ENCODE results near the gene MAPKAP1. TPM values are rescaled to one million over a fixed set of nuclear protein-coding genes. Genes with fewer than 3 reads are reported as not detected.

The MAPKAP1 gene
- total RNA-seq, 1 donor from 2014 or later: 62.9 TPM

DNA sequence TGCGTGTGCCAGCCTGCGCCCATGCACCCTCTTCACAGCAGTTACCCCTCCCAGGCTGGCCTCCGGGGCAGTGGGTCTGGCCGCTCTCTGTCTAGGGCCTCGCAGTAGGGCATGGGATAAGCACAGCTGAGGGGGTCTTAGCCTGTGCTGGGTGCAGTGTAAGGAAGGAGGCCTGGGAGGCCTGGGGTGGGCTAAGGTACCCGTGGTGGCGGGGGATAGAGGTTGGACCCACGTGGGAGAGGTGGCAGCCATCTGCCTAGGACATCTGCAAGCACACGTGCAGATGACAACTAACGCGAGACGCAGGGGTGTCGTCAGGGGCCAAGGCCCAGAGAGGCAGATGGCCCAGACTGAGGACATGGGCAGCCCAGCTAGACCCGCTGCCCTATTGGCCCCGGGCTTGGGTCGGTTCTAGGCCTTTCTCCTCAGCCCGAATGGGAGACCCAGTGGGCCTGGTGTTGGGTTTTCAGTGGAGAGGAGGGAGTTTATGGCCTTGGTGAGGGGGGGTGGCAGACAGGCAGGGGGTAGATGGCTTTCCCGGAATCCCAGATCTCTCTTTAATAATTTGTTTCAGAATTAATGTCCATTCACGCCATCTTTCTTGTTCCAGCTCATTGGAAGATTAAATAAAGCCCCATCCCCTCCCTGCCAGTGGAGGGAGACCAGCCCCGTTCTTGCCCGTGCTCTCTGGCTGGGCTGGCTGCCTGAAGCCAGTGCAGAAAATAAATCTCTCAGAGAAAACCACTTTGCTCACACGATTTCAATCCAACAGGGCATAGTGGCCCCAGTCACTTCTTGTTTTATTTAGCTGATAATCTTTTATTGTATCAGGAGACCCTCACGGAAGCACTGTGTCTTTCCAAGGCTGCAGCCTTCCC lies 291.2 kb downstream of the MAPKAP1 start:
- peaks cover 21% of the 10 kb centered on the region for H3K4me1 Mint-ChIP-seq
- no peaks in the 10 kb centered on the region for H3K27me3 Mint-ChIP-seq (ENCODE audit: low read depth)
- H3K4me3 Mint-ChIP-seq: no peak overlapping the region
- no peak for DNase-seq (ENCODE audit: low spot score in 2 of 2, unreplicated experiment in 2 of 2)
- no peaks in the 10 kb centered on the region for H3K36me3 Mint-ChIP-seq
- no peaks in the 10 kb centered on the region for H3K9me3 Mint-ChIP-seq
- peak overlapping the region; percentile 41 for H3K27ac Mint-ChIP-seq
- TF ChIP-seq, protein P1, sequence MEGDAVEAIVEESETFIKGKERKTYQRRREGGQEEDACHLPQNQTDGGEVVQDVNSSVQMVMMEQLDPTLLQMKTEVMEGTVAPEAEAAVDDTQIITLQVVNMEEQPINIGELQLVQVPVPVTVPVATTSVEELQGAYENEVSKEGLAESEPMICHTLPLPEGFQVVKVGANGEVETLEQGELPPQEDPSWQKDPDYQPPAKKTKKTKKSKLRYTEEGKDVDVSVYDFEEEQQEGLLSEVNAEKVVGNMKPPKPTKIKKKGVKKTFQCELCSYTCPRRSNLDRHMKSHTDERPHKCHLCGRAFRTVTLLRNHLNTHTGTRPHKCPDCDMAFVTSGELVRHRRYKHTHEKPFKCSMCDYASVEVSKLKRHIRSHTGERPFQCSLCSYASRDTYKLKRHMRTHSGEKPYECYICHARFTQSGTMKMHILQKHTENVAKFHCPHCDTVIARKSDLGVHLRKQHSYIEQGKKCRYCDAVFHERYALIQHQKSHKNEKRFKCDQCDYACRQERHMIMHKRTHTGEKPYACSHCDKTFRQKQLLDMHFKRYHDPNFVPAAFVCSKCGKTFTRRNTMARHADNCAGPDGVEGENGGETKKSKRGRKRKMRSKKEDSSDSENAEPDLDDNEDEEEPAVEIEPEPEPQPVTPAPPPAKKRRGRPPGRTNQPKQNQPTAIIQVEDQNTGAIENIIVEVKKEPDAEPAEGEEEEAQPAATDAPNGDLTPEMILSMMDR (IDR thresholded peaks at IDR 0.05; ENCODE audit: unreplicated experiment): no peak

DNA sequence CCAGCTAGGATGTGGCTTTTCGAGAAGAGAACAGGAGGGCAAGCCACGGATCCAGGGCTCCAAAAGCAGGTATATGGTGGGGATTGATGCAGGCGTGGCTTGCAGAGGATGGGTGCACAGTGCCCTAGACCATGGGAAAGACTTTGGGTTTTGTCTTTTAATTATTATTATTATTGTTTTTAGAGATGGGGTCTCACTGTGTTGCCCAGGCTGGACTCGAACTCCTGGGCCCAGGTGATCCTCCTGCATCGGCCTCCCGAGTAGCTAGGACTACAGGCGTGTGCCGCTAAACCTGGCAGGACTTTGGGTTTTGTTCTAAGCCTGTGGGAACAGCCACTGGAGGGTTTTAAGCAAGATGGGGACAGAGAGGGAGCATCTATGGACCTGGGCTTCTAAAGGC lies 293.4 kb downstream of the MAPKAP1 start:
- Mint-ChIP-seq H3K4me3 (no peak overlapping the region), H3K27me3 (ENCODE audit: low read depth) (no peaks in the 10 kb centered on the region), H3K27ac (no peak overlapping the region), H3K36me3 (no peaks in the 10 kb centered on the region), H3K4me1 (peaks cover 27% of the 10 kb centered on the region), H3K9me3 (no peaks in the 10 kb centered on the region)
- TF ChIP-seq, protein P1 (IDR thresholded peaks at IDR 0.05; ENCODE audit: unreplicated experiment): no peak
- no peak for DNase-seq (ENCODE audit: low spot score in 2 of 2, unreplicated experiment in 2 of 2)

DNA sequence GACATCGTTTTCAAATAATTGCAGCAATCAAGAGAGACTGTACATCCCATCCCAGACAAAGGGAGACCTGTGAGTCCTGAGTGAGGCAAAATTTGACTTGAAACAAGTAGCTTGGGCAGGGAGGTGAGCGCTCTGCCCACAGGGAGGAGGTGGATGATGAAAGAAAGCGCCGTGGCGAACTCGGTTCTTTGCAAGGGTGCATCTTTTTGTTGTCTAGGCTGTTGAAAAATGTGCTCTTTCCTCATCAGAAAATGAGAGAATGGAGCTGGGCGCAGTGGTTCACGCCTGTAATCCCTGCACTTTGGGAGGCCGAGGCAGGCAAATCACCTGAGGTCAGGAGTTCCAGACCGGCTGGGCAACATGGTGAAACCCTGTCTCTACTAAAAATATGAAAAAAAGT lies 294.8 kb downstream of the MAPKAP1 start:
- no peak for DNase-seq (ENCODE audit: low spot score in 2 of 2, unreplicated experiment in 2 of 2)
- Mint-ChIP-seq H3K27me3 (ENCODE audit: low read depth) (no peaks in the 10 kb centered on the region), H3K9me3 (no peaks in the 10 kb centered on the region), H3K4me3 (no peak overlapping the region), H3K36me3 (no peaks in the 10 kb centered on the region), H3K4me1 (peaks cover 31% of the 10 kb centered on the region), H3K27ac (peak overlapping the region; percentile 70)
- TF ChIP-seq, protein P1 (IDR thresholded peaks at IDR 0.05; ENCODE audit: unreplicated experiment): no peak

DNA sequence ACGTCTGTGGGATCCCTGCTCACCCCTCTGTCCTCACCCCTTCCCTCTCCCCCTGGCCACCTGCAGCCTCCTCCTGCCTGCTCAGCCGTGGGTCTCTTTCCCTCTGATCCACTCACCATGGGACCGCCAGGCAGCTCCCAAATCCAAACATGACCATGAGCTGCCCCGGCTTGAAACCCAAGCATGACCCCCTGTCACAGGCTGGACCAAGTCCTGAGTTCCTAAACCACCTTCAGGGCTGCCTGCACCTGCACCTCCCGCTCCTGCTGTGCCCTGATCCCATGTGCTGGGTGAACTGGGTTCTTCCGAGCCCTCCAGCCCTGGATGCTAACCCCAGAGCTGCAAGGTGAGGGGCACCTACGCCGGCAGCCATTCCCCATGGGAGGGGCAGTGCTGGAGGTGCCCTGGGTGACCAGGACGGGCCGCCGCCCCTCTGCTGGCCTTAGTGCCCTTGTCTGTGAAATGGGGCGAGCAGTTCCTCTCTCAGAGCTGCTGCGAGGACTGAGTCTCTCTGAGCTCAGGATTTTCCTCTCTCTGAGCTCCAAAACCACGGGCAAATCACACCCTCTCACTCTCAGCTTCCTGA lies 295.7 kb downstream of the MAPKAP1 start:
- DNase-seq (ENCODE audit: low spot score in 2 of 2, unreplicated experiment in 2 of 2): no peak
- Mint-ChIP-seq H3K9me3 (no peaks in the 10 kb centered on the region), H3K36me3 (no peaks in the 10 kb centered on the region), H3K4me3 (no peak overlapping the region), H3K27me3 (ENCODE audit: low read depth) (no peaks in the 10 kb centered on the region), H3K4me1 (peaks cover 28% of the 10 kb centered on the region), H3K27ac (no peak overlapping the region)
- TF ChIP-seq, protein P1 (IDR thresholded peaks at IDR 0.05; ENCODE audit: unreplicated experiment): no peak

DNA sequence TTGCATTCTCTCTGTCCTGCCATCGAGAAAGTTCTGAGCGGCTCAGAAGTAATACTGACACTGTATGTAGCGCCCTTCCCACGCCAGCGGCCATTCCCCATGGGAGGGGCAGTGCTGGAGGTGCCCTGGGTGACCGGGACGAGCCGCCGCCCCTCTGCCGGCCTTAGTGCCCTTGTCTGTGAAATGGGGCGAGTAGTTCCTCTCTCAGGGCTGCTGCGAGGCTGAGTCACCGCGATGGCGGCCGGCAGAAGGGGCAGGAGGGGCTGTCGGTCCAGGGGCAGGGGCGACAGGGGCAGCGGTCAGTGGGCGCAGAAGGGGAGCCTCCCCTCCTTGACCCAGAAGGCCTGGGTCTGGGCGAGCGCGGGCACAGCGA lies 296.5 kb downstream of the MAPKAP1 start:
- no peaks in the 10 kb centered on the region for H3K36me3 Mint-ChIP-seq
- H3K4me1 Mint-ChIP-seq: peaks cover 30% of the 10 kb centered on the region
- TF ChIP-seq, protein P1 (IDR thresholded peaks at IDR 0.05; ENCODE audit: unreplicated experiment): no peak
- DNase-seq (ENCODE audit: low spot score in 2 of 2, unreplicated experiment in 2 of 2): no peak
- H3K4me3 Mint-ChIP-seq: no peak overlapping the region
- no peaks in the 10 kb centered on the region for H3K9me3 Mint-ChIP-seq
- H3K27ac Mint-ChIP-seq: no peak overlapping the region
- H3K27me3 Mint-ChIP-seq (ENCODE audit: low read depth): no peaks in the 10 kb centered on the region
